Cardiac fibroblast (primary cell): Measurements from ENCODE around the gene CD22.

Source experiments
- DNase-seq, 2 donors: peaks; one replicate each; pipeline versions ENCODE4 v3.0.0 to v3.0.0-alpha.2; 2010; ENCODE audit warnings: low read depth in 2 of 2
- H3K4me3 ChIP-seq, 2 donors: replicated peaks in 1 of 2; 1 replicate in 1 of 2; 2 replicates in 1 of 2; pipeline ENCODE4 v1.5.1; 2011; ENCODE audit warnings: low read depth in 2 of 2, low read length in 2 of 2, mild to moderate bottlenecking in 2 of 2, moderate library complexity in 1 of 2
- TF ChIP-seq, protein P1 (sequence below): IDR thresholded peaks from one replicate; pipeline ENCODE4 v1.5.1; 2011; ENCODE audit warnings: low read depth, mild to moderate bottlenecking, low read length, inconsistent platforms

The CD22 gene

DNA sequence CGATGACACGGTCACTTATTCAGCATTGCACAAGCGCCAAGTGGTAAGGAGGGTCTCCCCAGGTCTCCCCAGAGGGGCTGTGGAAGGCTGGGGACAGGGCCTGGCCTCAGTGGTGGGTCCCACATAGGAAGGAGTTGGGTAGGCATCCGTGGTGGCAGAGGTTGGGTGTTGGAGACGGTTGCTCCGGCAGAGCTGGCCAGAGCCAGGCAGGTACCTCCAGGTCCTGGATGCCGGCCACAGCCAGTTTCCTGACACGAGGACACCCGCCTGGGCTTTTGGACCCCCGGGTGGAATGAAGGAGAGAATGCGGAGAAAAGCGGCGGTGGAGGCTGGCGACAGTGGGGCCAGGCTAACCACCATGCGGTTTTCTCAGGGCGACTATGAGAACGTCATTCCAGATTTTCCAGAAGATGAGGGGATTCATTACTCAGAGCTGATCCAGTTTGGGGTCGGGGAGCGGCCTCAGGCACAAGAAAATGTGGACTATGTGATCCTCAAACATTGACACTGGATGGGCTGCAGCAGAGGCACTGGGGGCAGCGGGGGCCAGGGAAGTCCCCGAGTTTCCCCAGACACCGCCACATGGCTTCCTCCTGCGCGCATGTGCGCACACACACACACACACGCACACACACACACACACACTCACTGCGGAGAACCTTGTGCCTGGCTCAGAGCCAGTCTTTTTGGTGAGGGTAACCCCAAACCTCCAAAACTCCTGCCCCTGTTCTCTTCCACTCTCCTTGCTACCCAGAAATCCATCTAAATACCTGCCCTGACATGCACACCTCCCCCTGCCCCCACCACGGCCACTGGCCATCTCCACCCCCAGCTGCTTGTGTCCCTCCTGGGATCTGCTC, 17.4 kb downstream of the CD22 start:
- H3K4me3 ChIP-seq: no peak overlapping the region
- no peak for DNase-seq
- TF ChIP-seq, protein P1, sequence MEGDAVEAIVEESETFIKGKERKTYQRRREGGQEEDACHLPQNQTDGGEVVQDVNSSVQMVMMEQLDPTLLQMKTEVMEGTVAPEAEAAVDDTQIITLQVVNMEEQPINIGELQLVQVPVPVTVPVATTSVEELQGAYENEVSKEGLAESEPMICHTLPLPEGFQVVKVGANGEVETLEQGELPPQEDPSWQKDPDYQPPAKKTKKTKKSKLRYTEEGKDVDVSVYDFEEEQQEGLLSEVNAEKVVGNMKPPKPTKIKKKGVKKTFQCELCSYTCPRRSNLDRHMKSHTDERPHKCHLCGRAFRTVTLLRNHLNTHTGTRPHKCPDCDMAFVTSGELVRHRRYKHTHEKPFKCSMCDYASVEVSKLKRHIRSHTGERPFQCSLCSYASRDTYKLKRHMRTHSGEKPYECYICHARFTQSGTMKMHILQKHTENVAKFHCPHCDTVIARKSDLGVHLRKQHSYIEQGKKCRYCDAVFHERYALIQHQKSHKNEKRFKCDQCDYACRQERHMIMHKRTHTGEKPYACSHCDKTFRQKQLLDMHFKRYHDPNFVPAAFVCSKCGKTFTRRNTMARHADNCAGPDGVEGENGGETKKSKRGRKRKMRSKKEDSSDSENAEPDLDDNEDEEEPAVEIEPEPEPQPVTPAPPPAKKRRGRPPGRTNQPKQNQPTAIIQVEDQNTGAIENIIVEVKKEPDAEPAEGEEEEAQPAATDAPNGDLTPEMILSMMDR: no peak

DNA sequence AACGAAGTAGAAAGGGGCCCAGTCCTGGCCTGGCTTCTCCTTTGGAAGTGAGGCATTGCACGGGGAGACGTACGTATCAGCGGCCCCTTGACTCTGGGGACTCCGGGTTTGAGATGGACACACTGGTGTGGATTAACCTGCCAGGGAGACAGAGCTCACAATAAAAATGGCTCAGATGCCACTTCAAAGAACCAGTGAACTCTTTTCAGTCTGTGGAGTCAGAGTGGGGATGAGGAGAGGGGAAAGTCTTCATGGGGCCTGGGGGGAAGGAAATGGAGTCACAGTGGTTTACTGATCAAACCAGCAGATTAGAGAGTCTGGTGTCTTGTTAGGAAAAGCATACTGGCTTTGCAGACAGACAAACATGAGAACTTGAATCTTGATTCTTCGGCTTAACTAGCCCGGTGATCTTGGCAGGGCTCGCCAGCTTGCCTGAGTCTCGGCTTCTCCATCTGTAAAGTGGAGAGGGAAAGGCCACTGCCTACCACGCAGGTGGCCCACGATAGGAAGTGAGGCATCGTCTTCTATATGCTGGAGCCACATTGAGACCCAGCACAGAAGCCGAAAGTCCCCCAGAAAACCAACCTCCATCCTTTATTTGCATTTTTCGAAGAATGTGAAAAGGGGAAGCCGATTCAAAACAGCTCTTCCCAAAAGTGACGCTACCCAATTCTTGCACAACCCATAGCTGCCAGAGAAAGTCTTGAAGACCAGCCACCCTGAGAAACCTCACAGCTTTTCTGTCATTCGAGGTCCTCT, 18.4 kb downstream of the CD22 start, which contains the start of gene FFAR1:
FFAR1 (plus strand) TSS at position 732 of the 759 bp plus-strand sequence. CDS start 3,650 bp downstream, outside the sequence.
- TF ChIP-seq, protein P1: no peak

GRCh38 chr19:35347930-35348298, 18.9 kb downstream of the CD22 start:
- DNase-seq: no peak
- TF ChIP-seq, protein P1: no peak
- no peak overlapping the region for H3K4me3 ChIP-seq

More for the DNA sequence above, 18.4 kb downstream of the CD22 start, which contains the start of gene FFAR1:
- DNase-seq: no peak
- H3K4me3 ChIP-seq: no peak within 1 kb of the TSS

DNA sequence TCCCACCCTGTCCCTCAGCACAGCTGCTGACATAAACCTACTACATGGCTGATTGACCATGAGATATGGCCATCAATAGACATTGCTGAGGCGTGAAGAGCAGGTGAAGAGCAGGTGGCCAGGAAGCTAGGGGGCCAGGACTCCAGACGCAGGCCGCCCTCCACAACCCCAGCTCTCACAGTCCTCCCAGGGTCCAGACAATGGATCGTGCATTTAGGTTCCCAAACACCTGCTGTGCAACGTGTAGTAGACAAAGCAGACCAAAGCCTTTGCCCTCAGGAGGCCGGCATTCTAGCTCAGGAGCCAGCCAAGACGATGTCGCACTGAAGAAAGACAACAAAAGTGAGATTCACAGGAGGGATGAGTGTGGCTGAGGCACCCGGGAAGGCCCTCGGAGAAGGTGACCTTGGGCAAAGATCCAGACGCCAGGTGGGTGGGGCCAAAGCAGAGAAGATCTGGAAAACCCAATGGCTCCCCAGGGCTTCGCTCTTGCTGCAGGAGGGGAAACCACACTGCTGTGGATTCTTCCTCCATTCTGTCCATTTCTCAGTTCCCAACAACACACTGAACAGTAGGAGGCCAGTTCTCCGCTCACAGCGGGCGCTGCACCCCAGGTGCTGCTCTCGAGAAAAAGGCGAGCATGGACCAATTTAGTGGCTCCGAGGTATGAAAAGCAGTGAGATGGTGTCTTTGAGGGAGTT, 20.1 kb downstream of the CD22 start:
- H3K4me3 ChIP-seq: no peak overlapping the region
- DNase-seq: no peak
- TF ChIP-seq, protein P1: no peak

GRCh38 chr19:35349614-35350521, 20.9 kb downstream of the CD22 start:
- TF ChIP-seq, protein P1: no peak
- H3K4me3 ChIP-seq: no peak overlapping the region
- no peak for DNase-seq

GRCh38 chr19:35350591-35350990, 21.6 kb downstream of the CD22 start:
- H3K4me3 ChIP-seq: no peak overlapping the region
- TF ChIP-seq, protein P1: no peak
- no peak for DNase-seq
